Ammon's horn (tissue), 1 donor: Measurements from ENCODE around the gene TPCN2.
"Not testable (repeated sequence)": the region's sequence is repeated elsewhere in the genome, so short reads cannot be mapped to it uniquely, and the experiment has no call there.

Experiments
- DNase-seq: peaks from one replicate; pipeline ENCODE4 v3.0.0-alpha.2; 2016; ENCODE audit warnings: low spot score

TPCN2 gene

DNA sequence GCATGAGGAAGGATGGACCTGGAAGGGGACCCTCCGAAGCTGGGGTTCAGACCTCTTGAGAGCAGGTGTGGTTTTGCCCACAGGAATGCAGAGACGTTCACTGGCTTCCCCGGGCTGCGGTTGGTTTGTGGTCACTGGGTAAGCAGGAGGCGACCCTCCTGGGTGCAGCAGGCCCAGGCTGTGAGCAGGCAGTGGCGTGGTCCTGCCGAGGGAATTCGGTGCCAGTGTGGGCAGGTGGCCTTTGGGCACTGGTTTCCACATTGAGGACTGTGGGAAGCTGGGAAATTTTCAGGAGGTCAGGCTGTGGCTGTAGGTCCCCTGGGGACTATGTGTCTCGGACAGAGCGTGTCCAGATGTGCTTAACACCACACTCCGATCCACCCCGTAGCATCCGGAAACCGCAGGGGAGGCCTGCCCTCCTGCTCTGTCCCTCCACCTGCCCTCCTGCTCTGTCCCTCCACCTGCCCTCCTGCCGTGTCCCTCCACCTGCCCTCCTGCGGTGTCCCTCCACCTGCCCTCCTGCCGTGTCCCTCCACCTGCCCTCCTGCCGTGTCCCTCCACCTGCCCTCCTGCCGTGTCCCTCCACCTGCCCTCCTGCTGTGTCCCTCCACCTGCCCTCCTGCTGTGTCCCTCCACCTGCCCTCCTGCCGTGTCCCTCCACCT, 27.5 kb downstream of the TPCN2 start:
- no peak for DNase-seq

DNA sequence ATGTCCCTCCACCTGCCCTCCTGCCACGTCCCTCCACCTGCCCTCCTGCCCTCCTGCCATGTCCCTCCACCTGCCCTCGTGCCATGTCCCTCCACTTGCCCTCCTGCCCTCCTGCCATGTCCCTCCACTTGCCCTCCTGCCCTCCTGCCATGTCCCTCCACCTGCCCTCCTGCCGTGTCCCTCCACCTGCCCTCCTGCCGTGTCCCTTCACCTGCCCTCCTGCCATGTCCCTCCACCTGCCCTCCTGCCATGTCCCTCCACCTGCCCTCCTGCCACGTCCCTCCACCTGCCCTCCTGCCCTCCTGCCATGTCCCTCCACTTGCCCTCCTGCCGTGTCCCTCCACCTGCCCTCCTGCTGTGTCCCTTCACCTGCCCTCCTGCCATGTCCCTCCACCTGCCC, 28.2 kb downstream of the TPCN2 start:
- DNase-seq: not testable (repeated sequence)

GRCh38 chr11:69078508-69078907, 29.8 kb downstream of the TPCN2 start:
- no peak for DNase-seq

- DNase-seq: no peak
Observed at GRCh38 chr11:69078930-69079605, 30.3 kb downstream of the TPCN2 start.

DNA sequence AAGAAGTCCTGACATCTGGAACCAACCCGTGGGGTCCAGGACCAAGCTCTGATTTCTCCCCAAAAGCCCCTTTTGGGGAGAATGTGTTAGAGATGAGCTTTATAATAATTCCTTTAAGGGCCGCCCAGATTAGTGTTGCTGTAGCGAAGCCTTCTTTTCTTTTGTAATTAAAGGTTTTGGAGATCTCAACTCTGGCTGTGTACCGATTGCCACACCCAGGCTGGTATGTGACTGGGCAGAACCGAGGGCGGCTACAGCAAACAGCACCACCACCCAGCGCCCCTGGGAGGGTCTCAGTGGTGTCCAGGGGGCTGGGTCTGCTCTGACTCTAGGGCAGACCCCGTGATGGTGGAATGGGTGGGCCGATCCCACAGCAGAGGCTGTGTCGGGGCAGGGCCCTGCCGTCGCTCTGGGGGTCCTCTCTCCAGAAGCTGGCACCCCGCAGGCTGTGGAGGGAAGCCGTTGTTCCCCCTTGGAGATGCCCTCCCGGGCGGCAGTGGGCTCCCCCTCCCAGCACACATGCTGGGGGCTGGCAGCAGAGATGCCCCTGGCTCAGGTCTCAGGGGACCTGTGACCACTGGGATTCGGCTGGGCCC, 31.0 kb downstream of the TPCN2 start:
- no peak for DNase-seq

DNA sequence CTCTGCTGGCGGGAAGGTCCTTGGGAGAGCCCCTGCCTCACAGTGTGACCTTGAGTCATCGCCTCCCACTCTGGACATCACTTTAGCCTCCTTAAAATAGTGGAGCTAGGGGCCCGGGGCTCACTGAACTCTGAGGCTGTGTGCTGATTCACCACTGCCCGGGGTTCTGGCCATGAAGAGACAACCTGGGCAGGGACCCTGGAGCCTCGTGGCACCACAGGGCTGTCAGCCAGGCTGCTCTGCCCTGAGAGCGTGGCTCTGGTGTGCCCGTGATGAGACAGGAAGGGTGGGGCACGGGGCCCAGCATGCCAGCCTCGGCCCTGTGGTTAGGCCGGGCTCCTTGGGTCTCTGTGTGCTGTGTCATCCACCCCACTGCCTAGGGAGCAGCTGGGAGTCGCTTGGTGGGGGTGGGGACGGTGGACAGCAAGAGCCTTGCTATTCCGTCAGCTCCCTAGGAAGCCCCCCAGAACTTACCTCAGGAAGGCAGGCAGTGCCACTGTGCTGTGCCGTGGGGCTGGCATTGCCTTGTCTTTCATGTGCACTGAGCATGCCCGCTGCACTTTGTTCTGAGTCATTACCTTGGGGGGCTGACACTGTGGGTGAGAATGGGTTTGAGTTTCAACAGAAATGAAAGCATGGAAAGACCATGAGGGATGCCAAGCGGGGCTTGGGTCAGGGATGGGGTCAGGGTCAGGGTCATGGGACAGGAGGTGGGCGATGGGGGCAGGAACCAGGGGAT, 31.7 kb downstream of the TPCN2 start:
- no peak for DNase-seq

GRCh38 chr11:69081180-69081579, 32.4 kb downstream of the TPCN2 start:
- DNase-seq: no peak

DNA sequence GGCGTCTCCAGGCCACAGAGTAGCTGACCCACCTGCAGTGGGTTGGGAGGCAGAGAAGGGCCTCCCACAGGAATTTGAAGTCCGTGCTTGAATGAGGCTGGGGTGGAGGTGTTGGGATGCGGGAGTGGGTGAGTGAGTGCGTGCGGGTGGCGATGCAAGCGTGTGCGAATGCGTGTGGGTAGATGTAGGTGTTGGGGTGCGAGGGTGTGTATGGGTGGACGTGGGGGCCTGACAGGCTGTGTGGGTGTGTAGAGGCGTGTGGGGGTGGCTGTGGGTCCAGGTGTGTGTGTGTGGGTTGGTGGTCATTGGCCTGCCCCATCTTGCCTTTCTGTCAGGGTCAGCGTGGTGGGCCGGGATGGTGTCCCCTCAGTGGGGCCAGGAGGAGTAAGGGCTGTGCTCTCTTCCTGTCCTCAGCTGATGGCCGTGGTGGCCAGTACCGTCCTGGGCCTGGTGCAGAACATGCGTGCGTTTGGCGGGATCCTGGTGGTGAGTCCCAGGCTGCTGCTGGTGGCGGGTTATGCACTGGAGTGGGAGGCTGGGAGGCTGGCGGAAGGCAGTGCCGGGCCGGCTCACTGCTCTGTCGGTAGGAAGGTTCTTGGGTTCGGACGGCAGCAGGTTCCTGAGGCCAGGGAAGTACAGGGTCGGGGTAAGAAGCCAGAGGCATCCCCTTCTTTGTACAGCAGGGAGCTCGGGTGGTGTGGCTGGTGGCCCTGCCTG, 35.0 kb downstream of the TPCN2 start:
- no peak for DNase-seq

DNA sequence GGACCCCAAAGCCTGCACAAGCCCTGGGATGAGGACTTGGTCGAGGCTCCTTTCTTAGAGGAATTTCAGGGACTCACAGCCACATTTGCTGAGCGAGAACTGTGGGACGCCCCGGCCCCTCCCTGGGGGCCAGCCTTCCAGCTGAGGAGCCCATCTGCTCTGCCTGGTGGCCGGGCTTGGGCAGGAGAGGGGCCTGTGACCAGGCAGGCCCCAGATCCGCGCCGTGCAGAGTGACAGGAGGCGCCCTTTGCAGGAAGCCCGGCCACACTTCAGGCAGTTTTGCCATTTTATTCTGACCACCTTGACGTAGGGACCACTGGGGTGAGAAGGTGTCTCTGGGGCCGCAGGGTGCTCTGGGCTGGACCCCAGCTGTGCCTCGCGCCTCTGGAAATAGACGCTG, 35.6 kb downstream of the TPCN2 start:
- no peak for DNase-seq

DNA sequence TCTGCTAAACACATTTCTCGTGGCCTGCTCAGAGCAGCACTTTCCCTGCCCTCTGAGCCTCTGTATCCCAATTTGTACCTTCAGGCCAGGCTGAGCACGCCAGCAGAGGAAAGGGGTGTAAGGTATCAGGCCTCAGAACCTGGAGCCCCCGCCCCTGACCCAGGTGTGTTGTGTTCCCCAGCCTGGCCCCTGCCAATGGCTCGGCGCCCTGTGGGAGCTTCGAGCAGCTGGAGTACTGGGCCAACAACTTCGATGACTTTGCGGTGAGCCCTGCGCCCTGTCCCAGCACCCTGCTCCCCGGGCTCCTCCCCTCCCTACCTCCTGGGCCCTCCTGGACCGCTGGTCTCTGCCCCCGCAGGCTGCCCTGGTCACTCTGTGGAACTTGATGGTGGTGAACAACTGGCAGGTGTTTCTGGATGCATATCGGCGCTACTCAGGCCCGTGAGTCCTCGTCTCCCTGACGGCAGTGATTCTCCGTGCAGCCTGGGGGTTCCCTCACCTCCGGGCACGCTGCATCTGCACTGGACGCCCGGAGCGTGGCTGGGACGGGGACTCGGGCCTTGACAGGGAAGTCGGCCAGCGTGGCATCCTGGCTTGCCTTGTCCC, 36.9 kb downstream of the TPCN2 start:
- DNase-seq: no peak

DNA sequence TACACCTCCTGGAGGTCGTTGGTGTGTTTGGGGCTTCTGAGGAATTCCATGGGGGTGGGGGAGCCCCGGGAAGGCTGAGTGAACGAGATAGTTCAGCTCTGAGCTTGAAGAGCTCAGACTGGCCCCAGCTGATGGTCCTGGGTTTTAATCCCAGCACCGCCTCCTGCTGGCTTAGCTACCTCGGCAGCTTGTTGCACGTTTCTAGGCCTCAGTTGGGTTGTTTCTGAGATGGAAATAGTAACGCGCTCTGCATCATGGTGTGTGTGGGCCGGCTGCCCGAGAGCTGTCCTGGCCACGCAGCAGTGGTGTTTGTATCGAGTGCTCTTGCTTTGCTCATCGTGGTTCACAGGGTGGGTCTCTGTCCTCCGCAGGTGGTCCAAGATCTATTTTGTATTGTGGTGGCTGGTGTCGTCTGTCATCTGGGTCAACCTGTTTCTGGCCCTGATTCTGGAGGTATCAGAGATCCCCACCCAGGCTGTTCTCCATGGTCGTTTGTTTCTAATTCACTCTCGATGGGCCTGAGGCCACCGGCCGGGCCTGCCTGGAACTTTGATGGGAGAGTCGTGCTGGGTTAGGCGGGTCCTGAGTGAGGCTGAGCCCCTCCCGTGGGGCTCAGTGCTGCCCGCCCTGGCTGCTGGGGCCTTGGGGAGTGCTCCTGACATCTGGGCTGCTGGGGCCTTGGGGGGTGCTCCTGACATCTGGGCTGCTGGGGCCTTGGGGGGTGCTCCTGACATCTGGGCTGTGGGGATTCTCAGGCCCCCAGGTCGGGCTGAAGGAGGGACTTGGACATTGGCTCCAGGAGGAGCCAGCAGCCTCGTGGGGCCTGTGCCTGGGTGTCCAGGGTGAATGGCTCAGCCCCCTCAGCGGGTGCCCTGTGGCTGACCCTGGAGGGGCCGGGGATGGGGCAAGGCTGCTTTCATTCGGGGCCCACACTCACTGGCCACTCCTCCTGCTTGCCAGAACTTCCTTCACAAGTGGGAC, 37.7 kb downstream of the TPCN2 start:
- no peak for DNase-seq

DNA sequence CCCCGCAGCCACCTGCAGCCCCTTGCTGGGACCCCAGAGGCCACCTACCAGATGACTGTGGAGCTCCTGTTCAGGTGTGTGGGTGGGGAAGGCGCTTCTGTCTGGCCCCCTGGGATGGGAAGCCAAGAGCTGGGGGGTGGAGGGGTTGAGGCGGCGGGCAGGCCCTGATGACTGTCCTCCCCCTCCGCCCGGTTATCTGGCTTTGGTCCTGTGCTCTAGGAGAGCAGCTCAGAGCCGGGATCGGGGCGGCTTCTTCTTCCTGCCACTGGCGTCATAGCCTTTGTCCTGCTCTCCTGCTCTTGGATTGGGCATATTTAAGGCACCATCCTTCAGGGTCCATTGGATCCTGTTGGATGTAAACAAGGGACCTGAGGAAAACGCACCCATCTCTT, 38.4 kb downstream of the TPCN2 start:
- no peak for DNase-seq

DNA sequence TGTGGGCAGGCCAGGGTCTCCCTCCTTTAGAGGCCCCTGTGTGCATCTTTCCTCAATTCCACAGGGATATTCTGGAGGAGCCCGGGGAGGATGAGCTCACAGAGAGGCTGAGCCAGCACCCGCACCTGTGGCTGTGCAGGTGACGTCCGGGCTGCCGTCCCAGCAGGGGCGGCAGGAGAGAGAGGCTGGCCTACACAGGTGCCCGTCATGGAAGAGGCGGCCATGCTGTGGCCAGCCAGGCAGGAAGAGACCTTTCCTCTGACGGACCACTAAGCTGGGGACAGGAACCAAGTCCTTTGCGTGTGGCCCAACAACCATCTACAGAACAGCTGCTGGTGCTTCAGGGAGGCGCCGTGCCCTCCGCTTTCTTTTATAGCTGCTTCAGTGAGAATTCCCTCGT, 39.1 kb downstream of the TPCN2 start:
- DNase-seq: no peak

- DNase-seq: peak; percentile 80
Observed at GRCh38 chr11:69088676-69089146, 40.0 kb downstream of the TPCN2 start.

- DNase-seq: no peak
Observed at GRCh38 chr11:69089258-69089657, 40.5 kb downstream of the TPCN2 start.

- DNase-seq: no peak
Observed at GRCh38 chr11:69091638-69092165, 43.0 kb downstream of the TPCN2 start.

GRCh38 chr11:69092263-69092662, 43.5 kb downstream of the TPCN2 start:
- DNase-seq: no peak

GRCh38 chr11:69093106-69093505, 44.4 kb downstream of the TPCN2 start:
- DNase-seq: no peak

GRCh38 chr11:69094111-69094914, 45.6 kb downstream of the TPCN2 start:
- DNase-seq: no peak
